Sigmoid colon (tissue), 7 donors: ENCODE results near the gene RPGR. TPM values are rescaled to one million over a fixed set of nuclear protein-coding genes. Genes with fewer than 3 reads are reported as not detected.

Experiments
- DNase-seq: peaks from one replicate; pipeline ENCODE4 v3.0.0-alpha.2; 2019
- H3K27ac ChIP-seq, 4 donors: fragments of 200-600 bp; sonication (generic); one replicate each; pipeline ENCODE4 v1.5.1; 2016 to 2019; ENCODE audit warnings: mild to moderate bottlenecking in 1 of 4
- H3K27me3 ChIP-seq, 3 donors: fragments of 200-600 bp; sonication (generic); one replicate each; pipeline ENCODE4 v1.5.1; 2019; ENCODE audit warnings: mild to moderate bottlenecking in 1 of 3
- H3K36me3 ChIP-seq, 4 donors: fragments of 200-600 bp; sonication (generic); one replicate each; pipeline ENCODE4 v1.5.1; 2016 to 2019
- H3K4me1 ChIP-seq, 4 donors: fragments of 200-600 bp; sonication (generic); one replicate each; pipeline ENCODE4 v1.5.1; 2017 to 2019
- H3K4me3 ChIP-seq, 4 donors: fragments of 200-600 bp; sonication (generic); one replicate each; pipeline ENCODE4 v1.5.1; 2017 to 2019; ENCODE audit warnings: mild to moderate bottlenecking in 2 of 4, moderate library complexity in 1 of 4
- H3K9me3 ChIP-seq, 4 donors: fragments of 200-600 bp in 3 of 4; sonication (generic) in 3 of 4; one replicate each; pipeline versions ENCODE4 v1.5.1 to v1.6.1; 2013 to 2019
- CTCF ChIP-seq, 4 experiments: fragments of 450-650 bp in 3 of 4; fragments of 200-600 bp in 1 of 4; IDR thresholded peaks; one replicate each; pipeline ENCODE4 v1.5.1; 2016 to 2019; ENCODE audit warnings: antibody characterized with exemption in 4 of 4, mild to moderate bottlenecking in 3 of 4, moderate library complexity in 2 of 4
- EP300 ChIP-seq, 4 donors: sonication (generic); formaldehyde crosslinking; IDR thresholded peaks; one replicate each; pipeline ENCODE4 v1.6.1; 2017; ENCODE audit warnings: antibody characterized with exemption in 4 of 4
- POLR2A ChIP-seq, 2 donors: fragments of 450-650 bp; IDR thresholded peaks; one replicate each; pipeline ENCODE4 v1.6.1; 2016; ENCODE audit warnings: antibody characterized with exemption in 2 of 2, mild to moderate bottlenecking in 2 of 2, moderate library complexity in 2 of 2
- POLR2AphosphoS5 ChIP-seq, 4 donors: sonication (generic); formaldehyde crosslinking; IDR thresholded peaks; one replicate each; pipeline ENCODE4 v1.6.1; 2017; ENCODE audit warnings: antibody characterized with exemption in 4 of 4
- WGBS, 2 donors: extraction: QIAGEN DNeasy Blood & Tissue Kit; methylation state at CpG; one replicate each; pipeline ENCODE4 v1.1.7; 2013; 5-methylcytosine and 5-hydroxymethylcytosine counted together
- intact Hi-C: fragments of 100-400 bp; cut with DNase I; formaldehyde crosslinking; loops from one replicate; pipeline ENCODE4 v1.15.1; 2023
- polyA plus RNA-seq, 3 donors: library from polyadenylated mRNA; stranded (reverse); fragments of 200-250 nt; gene quantifications; one replicate each; pipeline ENCODE4 v1.2.3, GENCODE V29; 2013
- total RNA-seq, 4 donors: library from RNA; depleted of rRNA; stranded (reverse); fragments of >200 nt; gene quantifications; one replicate each; pipeline ENCODE4 v1.1.0, GENCODE V29; 2016
- donor health status: healthy with polysubstance abuse.
- donor health status: Bipolar disorder and iron deficiency.
- donor health status: healthy.

The RPGR gene
- total and polyA plus RNA-seq, 7 donors: 3.7 to 41.8 (median 9.3) TPM

- TF ChIP-seq POLR2AphosphoS5 (IDR thresholded peaks at IDR 0.05): no peak
- no peak for TF ChIP-seq CTCF (IDR thresholded peaks at IDR 0.05)
- no peak for TF ChIP-seq EP300 (IDR thresholded peaks at IDR 0.05)
- TF ChIP-seq POLR2A (IDR thresholded peaks at IDR 0.05): no peak
- 64 to 90% methylated on average over 2 of the region's 2 CpGs for WGBS, 2 donors
- no peak for DNase-seq
- Histone ChIP-seq H3K4me1 (no peaks in the 10 kb centered on the region), H3K9me3 (no peaks in the 10 kb centered on the region), H3K36me3 (no peaks in the 10 kb centered on the region), H3K4me3 (no peak overlapping the region), H3K27me3 (no peaks in the 10 kb centered on the region), H3K27ac (no peak overlapping the region)
- intact Hi-C loops: no loop called here
These were observed 19.8 kb upstream of the RPGR start for GRCh38 chrX:38347136-38347535.

- Histone ChIP-seq H3K27me3 (no peaks in the 10 kb centered on the region), H3K9me3 (no peaks in the 10 kb centered on the region), H3K36me3 (no peaks in the 10 kb centered on the region), H3K27ac (no peak overlapping the region), H3K4me1 (no peaks in the 10 kb centered on the region), H3K4me3 (no peak overlapping the region)
- whole genome bisulfite sequencing, 2 donors: 48 to 68% methylated on average over 5 of the region's 5 CpGs
- DNase-seq: no peak
- no peak for TF ChIP-seq POLR2AphosphoS5 (IDR thresholded peaks at IDR 0.05)
- no peak for TF ChIP-seq POLR2A (IDR thresholded peaks at IDR 0.05)
- TF ChIP-seq EP300 (IDR thresholded peaks at IDR 0.05): no peak
- TF ChIP-seq CTCF (IDR thresholded peaks at IDR 0.05): no peak
- intact Hi-C loops: no loop called here
These were observed 18.8 kb upstream of the RPGR start for GRCh38 chrX:38346150-38346549.

- intact Hi-C loops: no loop called here
These were observed 15.8 kb upstream of the RPGR start for GRCh38 chrX:38342853-38343778.

GRCh38 chrX:38341442-38341841 lies 14.1 kb upstream of the RPGR start:
- TF ChIP-seq POLR2AphosphoS5 (IDR thresholded peaks at IDR 0.05) (no peak), EP300 (IDR thresholded peaks at IDR 0.05) (no peak), POLR2A (IDR thresholded peaks at IDR 0.05) (no peak), CTCF (IDR thresholded peaks at IDR 0.05) (no peak)
- no peaks in the 10 kb centered on the region for H3K36me3 ChIP-seq
- 5 to 48% methylated on average over 3 of the region's 3 CpGs for WGBS, 2 donors

More at GRCh38 chrX:38342853-38343778, 15.8 kb upstream of the RPGR start:
- DNase-seq: no peak
- H3K36me3 ChIP-seq: no peaks in the 10 kb centered on the region
- H3K4me3 ChIP-seq: no peak overlapping the region
- no peaks in the 10 kb centered on the region for H3K27me3 ChIP-seq
- H3K27ac ChIP-seq: no peak overlapping the region
- WGBS, 2 donors: 54 to 66% methylated on average over 2 of the region's 2 CpGs
- H3K9me3 ChIP-seq: no peaks in the 10 kb centered on the region
- TF ChIP-seq CTCF (IDR thresholded peaks at IDR 0.05): no peak
- TF ChIP-seq EP300 (IDR thresholded peaks at IDR 0.05): no peak
- TF ChIP-seq POLR2A (IDR thresholded peaks at IDR 0.05): no peak
- TF ChIP-seq POLR2AphosphoS5 (IDR thresholded peaks at IDR 0.05): no peak
- H3K4me1 ChIP-seq: no peaks in the 10 kb centered on the region

More at GRCh38 chrX:38341442-38341841, 14.1 kb upstream of the RPGR start:
- intact Hi-C loops: no loop called here
- Histone ChIP-seq H3K27me3 (no peaks in the 10 kb centered on the region), H3K9me3 (no peaks in the 10 kb centered on the region), H3K4me1 (no peaks in the 10 kb centered on the region), H3K27ac (no peak overlapping the region), H3K4me3 (no peak overlapping the region)
- no peak for DNase-seq
